ENCODE results near the gene PRM1. TPM values are rescaled to one million over a fixed set of nuclear protein-coding genes. Genes with fewer than 3 reads are reported as not detected.

PRM1 gene
- total and polyA plus RNA-seq, 2 of the 13 experiments (the other 11 are each of a cell fraction or from before 2014, with no cell fraction given), result not detected

DNA sequence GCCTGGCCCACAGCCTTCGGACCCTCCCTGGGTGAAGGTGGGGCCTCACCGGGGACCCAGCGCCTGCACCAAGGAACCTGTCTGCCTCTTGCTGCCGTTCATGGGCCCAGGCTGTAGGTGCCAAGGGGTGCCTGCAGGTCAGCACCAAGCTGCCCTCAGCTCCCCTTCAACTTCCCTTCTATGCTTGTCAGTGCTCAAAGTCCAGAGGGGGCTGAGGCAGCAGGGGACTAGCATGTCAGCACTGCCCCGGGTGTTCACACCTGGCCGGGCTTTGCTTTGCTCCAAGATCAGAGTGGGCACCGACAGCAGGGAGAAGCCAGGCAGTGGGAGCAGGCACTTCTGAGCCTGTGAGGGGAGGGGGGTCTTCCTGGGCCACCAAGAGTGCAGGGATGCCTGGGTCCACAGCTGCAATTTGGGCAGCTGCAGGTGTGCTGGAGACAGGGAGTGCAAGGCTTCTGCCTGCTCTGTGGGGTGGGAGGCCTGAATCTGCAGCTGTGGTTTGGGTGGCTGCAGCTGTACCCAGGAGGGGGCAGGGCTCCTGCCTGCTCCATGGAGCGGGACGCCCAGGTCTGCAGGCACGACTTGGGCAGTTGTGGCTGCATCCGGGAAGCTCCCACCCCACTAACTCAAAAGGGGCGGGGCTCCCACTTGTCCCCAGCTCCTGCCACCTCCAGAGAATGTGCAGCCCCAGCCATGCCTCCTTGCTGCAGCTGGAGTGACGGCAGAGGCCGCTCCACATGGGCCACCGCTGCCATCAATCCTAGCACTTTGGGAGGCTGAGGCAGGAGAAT is 27.6 kb upstream of the PRM1 start:
- peak; percentile 39 for ATAC-seq
- in situ Hi-C loops (cut with HindIII; ENCODE audit: extremely low pct_ligation_motif_present, low pct_unique_long_range_greater_than_20kb), result no loop called here
- Histone ChIP-seq H2AFZ (ENCODE audit: low read length) (no peak overlapping the region), H3K4me1 (ENCODE audit: insufficient read depth, low read length) (peaks cover 84% of the 10 kb centered on the region), H3K27ac (ENCODE audit: extremely low read length, insufficient read depth, low read length) (peak overlapping the region; percentile 89), H3K4me2 (ENCODE audit: low read depth, low read length) (peak overlapping the region; percentile 57), H3K4me3 (replicated peaks in 1 of 3; ENCODE audit: insufficient read depth in 1 of 3, low read depth in 2 of 3, low read length in 3 of 3) (peak overlapping the region in 1 of 3 experiments; percentile 35; a peak in 1 of 6 replicates), H3K27me3 (ENCODE audit: control insufficient read depth in 1 of 2, insufficient read depth in 2 of 2, low read length in 2 of 2) (no peaks in the 10 kb centered on the region), H3K36me3 (replicated peaks in 1 of 2; ENCODE audit: control insufficient read depth in 1 of 2, insufficient read depth in 2 of 2, low read length in 2 of 2) (no peaks in the 10 kb centered on the region), H3K9me3 (ENCODE audit: low read length) (no peaks in the 10 kb centered on the region), H3K79me2 (ENCODE audit: insufficient read depth, low read length) (no peaks in the 10 kb centered on the region), H3K9ac (ENCODE audit: insufficient read depth, low read depth, low read length) (peak overlapping the region; percentile 62), H4K20me1 (ENCODE audit: insufficient read depth, low read length) (no peaks in the 10 kb centered on the region)
- peak; percentile 87 for DNase-seq (ENCODE audit: low spot score)
- CTCF ChIA-PET (ENCODE audit: low intra/inter-chr PET ratio, low total read pairs), result no interaction called here
- WGBS (ENCODE audit: low lambda C conversion rate), result 27% methylated on average over 6 of the region's 15 CpGs
- FAIRE-seq, result no peak
- BruUV-seq (replicated peaks), result no TSS peak
- POLR2A ChIA-PET, result interaction anchor here (1.0 to 7.4 kb wide), 18 partner anchors 11 to 489 kb away, joined by 3 to 234 read pairs (median 6); partner anchors contain the start of genes PRM2, PRM3, SOCS1 and TNP2
- intact Hi-C loops (cut with micrococcal nuclease; ENCODE audit: unreplicated experiment), result no loop called here
- TF ChIP-seq ZNF776 (CRISPR knock-in tag; IDR thresholded peaks at IDR 0.05) (peak; percentile 25; the same call in 1 of the 2 replicates), HNRNPL (IDR thresholded peaks at IDR 0.05; ENCODE audit: low read depth, low read length) (peak; percentile 98), BHLHE40 (IDR thresholded peaks at IDR 0.05; ENCODE audit: low read length) (0 out of 2 replicates have a peak, but pooled peaks have one; percentile 3), HOXA7 (CRISPR knock-in tag; IDR thresholded peaks at IDR 0.05) (no peak), GTF3A (CRISPR knock-in tag; conservative IDR thresholded peaks at IDR 0.05) (no peak; the same call in 1 of the 2 replicates), MAF1 (CRISPR knock-in tag; IDR thresholded peaks at IDR 0.05; ENCODE audit: borderline replicate concordance) (0 out of 2 replicates have a peak, but pooled peaks have one; percentile 20), SRSF1 (optimal IDR thresholded peaks at IDR 0.05; ENCODE audit: low read depth, low read length) (no peak)
- TF ChIP-seq, protein P1, sequence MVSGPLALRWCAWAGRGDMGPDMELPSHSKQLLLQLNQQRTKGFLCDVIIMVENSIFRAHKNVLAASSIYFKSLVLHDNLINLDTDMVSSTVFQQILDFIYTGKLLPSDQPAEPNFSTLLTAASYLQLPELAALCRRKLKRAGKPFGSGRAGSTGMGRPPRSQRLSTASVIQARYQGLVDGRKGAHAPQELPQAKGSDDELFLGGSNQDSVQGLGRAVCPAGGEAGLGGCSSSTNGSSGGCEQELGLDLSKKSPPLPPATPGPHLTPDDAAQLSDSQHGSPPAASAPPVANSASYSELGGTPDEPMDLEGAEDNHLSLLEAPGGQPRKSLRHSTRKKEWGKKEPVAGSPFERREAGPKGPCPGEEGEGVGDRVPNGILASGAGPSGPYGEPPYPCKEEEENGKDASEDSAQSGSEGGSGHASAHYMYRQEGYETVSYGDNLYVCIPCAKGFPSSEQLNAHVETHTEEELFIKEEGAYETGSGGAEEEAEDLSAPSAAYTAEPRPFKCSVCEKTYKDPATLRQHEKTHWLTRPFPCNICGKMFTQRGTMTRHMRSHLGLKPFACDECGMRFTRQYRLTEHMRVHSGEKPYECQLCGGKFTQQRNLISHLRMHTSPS (CRISPR knock-in tag; IDR thresholded peaks at IDR 0.05; ENCODE audit: low read depth), result peak; percentile 98
- TF ChIP-seq, protein P2, sequence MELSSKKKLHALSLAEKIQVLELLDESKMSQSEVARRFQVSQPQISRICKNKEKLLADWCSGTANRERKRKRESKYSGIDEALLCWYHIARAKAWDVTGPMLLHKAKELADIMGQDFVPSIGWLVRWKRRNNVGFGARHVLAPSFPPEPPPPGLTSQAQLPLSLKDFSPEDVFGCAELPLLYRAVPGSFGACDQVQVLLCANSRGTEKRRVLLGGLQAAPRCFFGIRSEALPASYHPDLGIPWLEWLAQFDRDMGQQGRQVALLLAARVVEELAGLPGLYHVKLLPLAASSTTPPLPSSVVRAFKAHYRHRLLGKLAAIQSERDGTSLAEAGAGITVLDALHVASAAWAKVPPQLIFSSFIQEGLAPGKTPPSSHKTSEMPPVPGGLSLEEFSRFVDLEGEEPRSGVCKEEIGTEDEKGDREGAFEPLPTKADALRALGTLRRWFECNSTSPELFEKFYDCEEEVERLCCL (CRISPR knock-in tag; IDR thresholded peaks at IDR 0.05; ENCODE audit: borderline replicate concordance), result no peak; the same call in 1 of the 2 replicates
- TF ChIP-seq, protein P3, sequence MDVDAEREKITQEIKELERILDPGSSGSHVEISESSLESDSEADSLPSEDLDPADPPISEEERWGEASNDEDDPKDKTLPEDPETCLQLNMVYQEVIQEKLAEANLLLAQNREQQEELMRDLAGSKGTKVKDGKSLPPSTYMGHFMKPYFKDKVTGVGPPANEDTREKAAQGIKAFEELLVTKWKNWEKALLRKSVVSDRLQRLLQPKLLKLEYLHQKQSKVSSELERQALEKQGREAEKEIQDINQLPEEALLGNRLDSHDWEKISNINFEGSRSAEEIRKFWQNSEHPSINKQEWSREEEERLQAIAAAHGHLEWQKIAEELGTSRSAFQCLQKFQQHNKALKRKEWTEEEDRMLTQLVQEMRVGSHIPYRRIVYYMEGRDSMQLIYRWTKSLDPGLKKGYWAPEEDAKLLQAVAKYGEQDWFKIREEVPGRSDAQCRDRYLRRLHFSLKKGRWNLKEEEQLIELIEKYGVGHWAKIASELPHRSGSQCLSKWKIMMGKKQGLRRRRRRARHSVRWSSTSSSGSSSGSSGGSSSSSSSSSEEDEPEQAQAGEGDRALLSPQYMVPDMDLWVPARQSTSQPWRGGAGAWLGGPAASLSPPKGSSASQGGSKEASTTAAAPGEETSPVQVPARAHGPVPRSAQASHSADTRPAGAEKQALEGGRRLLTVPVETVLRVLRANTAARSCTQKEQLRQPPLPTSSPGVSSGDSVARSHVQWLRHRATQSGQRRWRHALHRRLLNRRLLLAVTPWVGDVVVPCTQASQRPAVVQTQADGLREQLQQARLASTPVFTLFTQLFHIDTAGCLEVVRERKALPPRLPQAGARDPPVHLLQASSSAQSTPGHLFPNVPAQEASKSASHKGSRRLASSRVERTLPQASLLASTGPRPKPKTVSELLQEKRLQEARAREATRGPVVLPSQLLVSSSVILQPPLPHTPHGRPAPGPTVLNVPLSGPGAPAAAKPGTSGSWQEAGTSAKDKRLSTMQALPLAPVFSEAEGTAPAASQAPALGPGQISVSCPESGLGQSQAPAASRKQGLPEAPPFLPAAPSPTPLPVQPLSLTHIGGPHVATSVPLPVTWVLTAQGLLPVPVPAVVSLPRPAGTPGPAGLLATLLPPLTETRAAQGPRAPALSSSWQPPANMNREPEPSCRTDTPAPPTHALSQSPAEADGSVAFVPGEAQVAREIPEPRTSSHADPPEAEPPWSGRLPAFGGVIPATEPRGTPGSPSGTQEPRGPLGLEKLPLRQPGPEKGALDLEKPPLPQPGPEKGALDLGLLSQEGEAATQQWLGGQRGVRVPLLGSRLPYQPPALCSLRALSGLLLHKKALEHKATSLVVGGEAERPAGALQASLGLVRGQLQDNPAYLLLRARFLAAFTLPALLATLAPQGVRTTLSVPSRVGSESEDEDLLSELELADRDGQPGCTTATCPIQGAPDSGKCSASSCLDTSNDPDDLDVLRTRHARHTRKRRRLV (CRISPR knock-in tag; IDR thresholded peaks at IDR 0.05), result no peak
- TF ChIP-seq, protein P4, sequence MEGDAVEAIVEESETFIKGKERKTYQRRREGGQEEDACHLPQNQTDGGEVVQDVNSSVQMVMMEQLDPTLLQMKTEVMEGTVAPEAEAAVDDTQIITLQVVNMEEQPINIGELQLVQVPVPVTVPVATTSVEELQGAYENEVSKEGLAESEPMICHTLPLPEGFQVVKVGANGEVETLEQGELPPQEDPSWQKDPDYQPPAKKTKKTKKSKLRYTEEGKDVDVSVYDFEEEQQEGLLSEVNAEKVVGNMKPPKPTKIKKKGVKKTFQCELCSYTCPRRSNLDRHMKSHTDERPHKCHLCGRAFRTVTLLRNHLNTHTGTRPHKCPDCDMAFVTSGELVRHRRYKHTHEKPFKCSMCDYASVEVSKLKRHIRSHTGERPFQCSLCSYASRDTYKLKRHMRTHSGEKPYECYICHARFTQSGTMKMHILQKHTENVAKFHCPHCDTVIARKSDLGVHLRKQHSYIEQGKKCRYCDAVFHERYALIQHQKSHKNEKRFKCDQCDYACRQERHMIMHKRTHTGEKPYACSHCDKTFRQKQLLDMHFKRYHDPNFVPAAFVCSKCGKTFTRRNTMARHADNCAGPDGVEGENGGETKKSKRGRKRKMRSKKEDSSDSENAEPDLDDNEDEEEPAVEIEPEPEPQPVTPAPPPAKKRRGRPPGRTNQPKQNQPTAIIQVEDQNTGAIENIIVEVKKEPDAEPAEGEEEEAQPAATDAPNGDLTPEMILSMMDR (CRISPR knock-in tag; IDR thresholded peaks at IDR 0.05), result peak; percentile 29; the same call in 1 of the 2 replicates
